ENCODE data around the gene TMEM114.
"Not testable (repeated sequence)": the region's sequence is repeated elsewhere in the genome, so short reads cannot be mapped to it uniquely, and the experiment has no call there.

TMEM114 gene

DNA sequence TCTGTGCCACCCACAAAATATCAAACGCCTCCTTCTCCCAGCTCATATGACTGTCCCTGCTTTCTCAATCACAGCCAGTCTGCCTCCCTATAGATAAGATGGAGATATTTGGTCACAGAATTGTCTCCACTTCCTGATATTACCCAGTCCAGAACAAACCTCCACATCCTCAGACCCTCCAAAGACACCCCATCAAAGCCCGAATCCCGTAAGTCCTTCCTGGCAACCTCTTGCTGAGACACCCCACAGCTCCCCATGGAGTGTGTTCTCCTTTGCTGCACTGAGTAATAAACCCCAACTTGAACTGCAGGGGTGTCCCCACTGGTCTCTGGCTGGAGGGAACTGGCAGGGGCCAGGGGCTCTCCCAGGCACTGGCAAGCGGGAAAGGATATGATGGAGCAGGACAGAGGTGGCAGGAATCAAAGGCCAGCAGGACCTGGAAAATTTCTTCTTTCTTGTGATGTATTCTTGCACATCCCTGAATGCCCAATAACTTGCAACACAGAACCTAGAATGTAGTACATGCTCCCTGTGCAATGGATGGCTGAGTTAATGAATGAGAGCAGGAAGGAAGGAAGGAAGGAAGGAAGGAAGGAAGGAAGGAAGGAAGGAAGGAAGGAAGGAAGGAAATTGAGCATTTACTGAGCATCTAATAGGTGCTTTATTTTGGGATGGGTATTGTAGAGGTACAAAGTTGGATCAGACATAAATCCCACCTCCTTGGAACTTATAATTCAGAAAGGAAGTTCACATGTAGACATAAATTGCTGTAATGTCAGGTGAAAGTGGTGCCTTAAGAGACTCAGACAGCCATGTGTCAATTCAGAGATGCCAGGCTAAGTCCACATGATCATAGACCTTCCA, 13.9 kb downstream of the TMEM114 start:
- no peak overlapping the region for H3K4me3 ChIP-seq (ENCODE audit: low read depth, low read length)
- DNase-seq (ENCODE audit: low read depth) = no peak
- TF ChIP-seq, protein P1, sequence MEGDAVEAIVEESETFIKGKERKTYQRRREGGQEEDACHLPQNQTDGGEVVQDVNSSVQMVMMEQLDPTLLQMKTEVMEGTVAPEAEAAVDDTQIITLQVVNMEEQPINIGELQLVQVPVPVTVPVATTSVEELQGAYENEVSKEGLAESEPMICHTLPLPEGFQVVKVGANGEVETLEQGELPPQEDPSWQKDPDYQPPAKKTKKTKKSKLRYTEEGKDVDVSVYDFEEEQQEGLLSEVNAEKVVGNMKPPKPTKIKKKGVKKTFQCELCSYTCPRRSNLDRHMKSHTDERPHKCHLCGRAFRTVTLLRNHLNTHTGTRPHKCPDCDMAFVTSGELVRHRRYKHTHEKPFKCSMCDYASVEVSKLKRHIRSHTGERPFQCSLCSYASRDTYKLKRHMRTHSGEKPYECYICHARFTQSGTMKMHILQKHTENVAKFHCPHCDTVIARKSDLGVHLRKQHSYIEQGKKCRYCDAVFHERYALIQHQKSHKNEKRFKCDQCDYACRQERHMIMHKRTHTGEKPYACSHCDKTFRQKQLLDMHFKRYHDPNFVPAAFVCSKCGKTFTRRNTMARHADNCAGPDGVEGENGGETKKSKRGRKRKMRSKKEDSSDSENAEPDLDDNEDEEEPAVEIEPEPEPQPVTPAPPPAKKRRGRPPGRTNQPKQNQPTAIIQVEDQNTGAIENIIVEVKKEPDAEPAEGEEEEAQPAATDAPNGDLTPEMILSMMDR (IDR thresholded peaks at IDR 0.05; ENCODE audit: low read depth, low read length, missing control alignments) = no peak

DNA sequence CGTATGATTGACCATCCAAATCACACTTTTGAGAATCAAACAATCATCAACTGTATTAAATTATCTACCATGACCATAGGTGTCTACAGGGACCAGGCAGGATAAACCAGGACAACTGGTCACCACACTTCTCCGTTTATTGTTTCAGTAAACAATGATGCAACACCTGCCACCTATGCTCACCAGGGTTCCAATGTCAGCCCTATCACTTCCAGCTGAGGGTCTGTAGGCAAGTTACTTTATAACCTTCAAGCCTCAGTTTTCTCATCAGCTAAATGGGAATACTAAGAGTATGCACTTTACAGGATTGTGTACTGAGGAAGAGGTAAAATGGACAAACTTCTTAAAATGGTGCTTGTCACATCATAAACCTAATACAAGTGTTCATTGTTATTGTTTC, 14.9 kb downstream of the TMEM114 start:
- DNase-seq (ENCODE audit: low read depth) = no peak
- H3K4me3 ChIP-seq (ENCODE audit: low read depth, low read length) = no peak overlapping the region
- TF ChIP-seq, protein P1 (IDR thresholded peaks at IDR 0.05; ENCODE audit: low read depth, low read length, missing control alignments) = no peak

DNA sequence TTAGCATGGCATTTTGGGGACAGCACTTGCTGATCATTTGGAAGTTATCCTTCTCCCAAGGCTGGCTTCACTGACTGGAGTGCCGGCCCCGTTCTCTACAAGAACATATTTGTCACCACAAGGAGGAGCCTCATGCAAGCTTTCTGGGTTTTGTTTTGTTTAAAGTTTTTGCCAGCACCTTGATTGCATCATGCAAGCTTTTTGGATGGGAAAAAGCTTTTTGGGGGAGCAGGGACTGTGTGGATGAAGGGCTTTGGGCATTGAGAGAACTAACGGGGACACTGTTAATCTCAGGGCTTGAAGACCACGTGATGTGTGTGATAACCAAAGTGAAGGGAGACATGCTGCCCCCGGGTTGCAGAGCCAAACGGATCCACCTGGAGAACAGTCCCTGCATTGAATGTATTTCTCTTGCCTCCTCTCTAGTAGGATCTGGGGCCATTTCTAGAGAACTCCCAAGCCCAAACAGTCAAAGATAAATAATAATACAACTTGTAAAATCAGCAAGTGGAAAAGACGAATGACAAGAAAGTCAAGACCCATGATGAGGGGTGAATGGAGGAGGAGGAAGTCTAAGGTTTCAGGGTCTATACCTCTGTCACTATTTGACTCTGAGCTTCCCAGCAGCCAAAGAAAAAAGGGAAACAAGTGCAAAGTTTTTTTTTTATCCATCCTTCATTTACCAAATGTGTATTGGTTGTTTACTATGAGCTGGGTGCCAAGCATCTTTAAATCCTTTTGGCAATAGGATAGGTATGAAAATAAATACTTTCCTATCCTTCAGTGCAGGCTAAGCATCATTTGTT, 17.2 kb downstream of the TMEM114 start:
- no peak overlapping the region for H3K4me3 ChIP-seq (ENCODE audit: low read depth, low read length)
- DNase-seq (ENCODE audit: low read depth) = no peak
- TF ChIP-seq, protein P1 (IDR thresholded peaks at IDR 0.05; ENCODE audit: low read depth, low read length, missing control alignments) = peak; percentile 46

DNA sequence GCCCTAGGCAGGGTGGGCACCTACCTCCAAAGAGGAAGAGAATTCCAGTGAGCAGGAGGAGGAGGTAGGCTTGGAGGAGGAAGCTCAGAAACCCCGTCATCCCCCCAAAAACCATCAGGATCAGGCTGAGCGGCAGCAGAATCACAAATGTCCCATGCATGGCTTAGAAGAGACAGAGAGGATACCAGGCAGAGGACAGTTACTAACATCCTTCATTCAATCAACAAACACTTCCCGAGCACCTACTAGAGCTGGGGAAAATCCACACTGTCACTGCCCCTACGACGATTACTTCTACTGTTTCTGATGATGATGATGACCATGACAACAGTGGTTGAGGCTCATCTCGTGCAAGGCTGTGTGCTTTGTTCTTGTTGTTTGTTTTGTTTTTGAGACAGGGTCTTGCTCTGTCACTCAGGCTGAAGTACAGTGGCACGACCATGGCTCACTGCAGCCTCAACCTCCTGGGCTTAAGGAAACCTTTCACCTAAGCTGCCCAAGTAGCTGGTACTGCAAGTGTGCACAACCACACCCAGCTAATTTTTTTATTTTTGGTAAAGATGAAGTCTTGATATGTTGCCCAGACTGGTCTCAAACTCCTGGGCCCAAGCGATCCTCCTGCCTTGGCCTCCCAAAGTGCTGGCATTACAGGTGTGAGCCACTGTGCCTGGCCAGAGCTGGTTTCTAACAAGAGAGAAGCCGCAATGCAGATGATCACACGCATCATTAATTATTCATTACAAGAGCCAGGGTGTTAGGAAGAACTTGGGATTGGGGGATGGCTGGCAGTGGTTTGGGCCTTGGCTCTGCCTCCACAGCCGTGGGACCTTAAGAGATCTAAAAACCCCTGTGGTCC, 18.0 kb downstream of the TMEM114 start:
- TF ChIP-seq, protein P1 (IDR thresholded peaks at IDR 0.05; ENCODE audit: low read depth, low read length, missing control alignments) = no peak
- DNase-seq (ENCODE audit: low read depth) = no peak
- no peak overlapping the region for H3K4me3 ChIP-seq (ENCODE audit: low read depth, low read length)

DNA sequence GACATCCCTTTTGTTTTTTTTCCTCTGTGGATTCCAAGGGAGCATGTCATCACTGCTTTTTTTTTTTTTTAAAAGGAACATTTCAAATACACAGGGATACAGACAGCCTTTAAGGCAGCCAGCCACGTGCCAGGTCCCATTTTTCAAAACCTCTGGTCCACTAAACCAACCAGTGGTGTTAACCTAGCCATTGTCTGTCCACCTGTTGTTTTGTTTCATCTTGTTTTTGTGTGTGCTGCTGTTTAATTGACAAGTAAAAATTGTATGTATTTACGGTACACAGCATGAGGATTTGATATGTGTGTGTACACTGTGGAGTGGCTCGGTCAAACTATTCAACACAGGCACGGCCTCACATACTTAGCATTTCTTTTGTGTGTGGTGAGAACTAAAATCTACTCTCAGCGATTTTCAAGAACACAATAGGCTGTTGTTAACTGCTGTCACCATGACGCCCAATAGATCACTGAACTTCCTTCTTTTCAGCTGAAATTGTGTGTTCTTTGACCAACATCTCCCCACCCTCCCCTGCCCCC, 19.2 kb downstream of the TMEM114 start:
- H3K4me3 ChIP-seq (ENCODE audit: low read depth, low read length) = no peak overlapping the region
- DNase-seq (ENCODE audit: low read depth) = no peak
- TF ChIP-seq, protein P1 (IDR thresholded peaks at IDR 0.05; ENCODE audit: low read depth, low read length, missing control alignments) = no peak

DNA sequence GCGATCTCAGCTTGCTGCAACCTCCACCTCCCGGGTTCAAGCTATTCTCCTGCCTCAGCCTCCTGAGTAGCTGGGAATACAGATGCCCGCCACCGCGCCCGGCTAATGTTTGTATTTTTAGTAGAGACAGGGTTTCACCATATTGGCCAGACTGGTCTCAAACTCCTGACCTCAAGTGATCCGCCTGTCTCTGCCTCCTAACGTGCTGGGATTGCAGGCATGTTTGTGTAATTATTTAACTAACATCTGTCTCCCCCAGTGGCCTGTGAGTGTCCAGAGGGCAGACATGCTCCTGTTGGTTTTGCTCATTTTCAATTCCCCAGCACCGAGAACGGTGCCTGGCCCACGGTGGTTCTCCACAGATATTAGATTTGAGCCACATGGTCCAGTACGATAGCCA, 19.9 kb downstream of the TMEM114 start:
- not testable (repeated sequence) for DNase-seq (ENCODE audit: low read depth); H3K4me3 ChIP-seq (ENCODE audit: low read depth, low read length)
